ENCODE data around the gene SLC6A18.

The SLC6A18 gene

DNA sequence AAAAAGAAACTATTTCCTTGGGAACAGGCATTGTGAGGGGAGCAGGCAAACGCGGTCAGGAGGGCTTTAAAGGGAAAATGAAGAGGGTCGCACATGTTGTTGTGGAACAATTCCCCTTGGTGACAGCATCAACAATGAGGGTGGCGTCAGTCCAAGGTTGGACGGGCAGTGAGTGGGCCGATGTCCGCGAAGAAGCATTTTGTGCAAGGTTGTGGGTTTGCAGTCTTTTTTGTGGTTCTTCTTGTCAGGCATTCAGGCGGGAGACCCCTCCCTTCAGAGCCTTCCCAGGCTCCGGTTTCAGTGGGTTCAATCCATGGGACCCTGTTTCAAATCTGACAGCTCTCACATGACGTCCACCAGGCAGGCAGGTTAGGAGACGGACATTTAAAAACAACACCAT, 34.9 kb upstream of the SLC6A18 start:
- CTCF ChIA-PET: interaction anchor here (0.9 kb wide), 1 partner anchor 16 kb away, joined by 3 read pairs; no protein-coding TSS in a partner anchor
- POLR2A ChIA-PET: no interaction called here
- no peak for DNase-seq (ENCODE audit: extremely low spot score)
- no peak for TF ChIP-seq CTBP1 (IDR thresholded peaks at IDR 0.05; ENCODE audit: borderline replicate concordance)
- no peak for TF ChIP-seq ELF4 (IDR thresholded peaks at IDR 0.05)

DNA sequence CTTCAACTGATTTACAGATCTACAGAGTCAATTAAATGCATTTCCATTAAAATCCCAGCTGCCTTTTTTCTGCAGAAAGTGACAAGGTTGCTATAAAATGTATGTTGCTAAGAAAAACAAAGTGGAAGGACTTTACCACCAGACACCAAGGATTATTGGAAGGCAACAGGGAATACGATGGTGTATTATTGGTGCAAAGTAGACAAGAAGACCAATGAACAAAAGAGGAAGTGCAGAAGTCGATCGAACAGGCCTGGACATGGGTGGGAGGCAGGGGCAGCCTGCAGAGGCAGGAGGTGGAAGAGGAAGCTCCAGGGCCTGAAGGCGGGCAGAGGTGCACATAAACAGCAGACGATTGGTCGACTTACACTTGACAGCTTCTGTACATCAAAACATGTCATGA, 34.3 kb upstream of the SLC6A18 start:
- ChIA-PET POLR2A (no interaction called here), CTCF (interaction anchor here (0.9 kb wide), 1 partner anchor 17 kb away, joined by 3 read pairs; no protein-coding TSS in a partner anchor)
- TF ChIP-seq ARNT (IDR thresholded peaks at IDR 0.05) (no peak), FOXM1 (IDR thresholded peaks at IDR 0.05; ENCODE audit: borderline replicate concordance) (no peak), SUZ12 (IDR thresholded peaks at IDR 0.05) (no peak), ELF4 (IDR thresholded peaks at IDR 0.05) (no peak)
- DNase-seq (ENCODE audit: extremely low spot score): no peak

DNA sequence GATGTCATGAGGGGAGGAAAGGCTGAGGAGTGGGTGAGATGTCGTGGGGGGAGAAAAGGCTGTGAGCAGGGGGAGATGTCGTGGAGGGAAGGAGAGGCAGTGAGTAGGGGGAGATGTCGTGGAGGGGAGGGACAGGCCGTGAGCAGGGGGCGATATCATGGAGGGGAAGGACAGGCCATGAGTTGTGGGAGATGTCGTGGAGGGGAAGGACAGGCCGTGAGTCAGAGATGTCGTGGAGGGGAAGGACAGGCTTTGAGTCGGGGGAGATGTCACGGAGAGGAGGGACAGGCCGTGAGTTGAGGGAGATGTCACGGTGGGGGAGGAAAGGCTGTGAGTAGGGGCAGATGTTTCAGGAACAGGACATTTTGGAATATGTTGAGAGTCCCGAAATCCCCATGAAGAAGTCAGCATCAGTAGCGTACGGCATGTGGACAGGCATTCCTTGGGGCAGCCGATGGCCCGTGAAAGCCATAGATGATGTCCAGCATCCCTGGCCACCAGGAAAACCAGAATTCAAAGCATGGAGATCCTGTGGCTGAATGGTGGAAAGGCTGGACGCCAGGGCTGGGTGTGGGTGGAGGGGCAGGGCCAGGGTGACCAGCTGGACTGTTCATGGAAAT, 32.1 kb upstream of the SLC6A18 start:
- ChIA-PET POLR2A (no interaction called here), CTCF (interaction anchor here (1.0 kb wide), 1 partner anchor 19 kb away, joined by 3 read pairs; no protein-coding TSS in a partner anchor)
- TF ChIP-seq, protein P1, sequence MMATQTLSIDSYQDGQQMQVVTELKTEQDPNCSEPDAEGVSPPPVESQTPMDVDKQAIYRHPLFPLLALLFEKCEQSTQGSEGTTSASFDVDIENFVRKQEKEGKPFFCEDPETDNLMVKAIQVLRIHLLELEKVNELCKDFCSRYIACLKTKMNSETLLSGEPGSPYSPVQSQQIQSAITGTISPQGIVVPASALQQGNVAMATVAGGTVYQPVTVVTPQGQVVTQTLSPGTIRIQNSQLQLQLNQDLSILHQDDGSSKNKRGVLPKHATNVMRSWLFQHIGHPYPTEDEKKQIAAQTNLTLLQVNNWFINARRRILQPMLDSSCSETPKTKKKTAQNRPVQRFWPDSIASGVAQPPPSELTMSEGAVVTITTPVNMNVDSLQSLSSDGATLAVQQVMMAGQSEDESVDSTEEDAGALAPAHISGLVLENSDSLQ (IDR thresholded peaks at IDR 0.05): no peak
- TF ChIP-seq CTBP1 (IDR thresholded peaks at IDR 0.05; ENCODE audit: borderline replicate concordance) (no peak), FOXA1 (IDR thresholded peaks at IDR 0.05) (no peak)
- no peak for DNase-seq (ENCODE audit: extremely low spot score)

- DNase-seq (ENCODE audit: extremely low spot score): no peak
- ChIA-PET CTCF (interaction anchor here (1.0 kb wide), 1 partner anchor 19 kb away, joined by 3 read pairs; no protein-coding TSS in a partner anchor), POLR2A (no interaction called here)
- TF ChIP-seq HDGF (IDR thresholded peaks at IDR 0.05; ENCODE audit: borderline replicate concordance) (no peak), CTBP1 (IDR thresholded peaks at IDR 0.05; ENCODE audit: borderline replicate concordance) (no peak), LEF1 (IDR thresholded peaks at IDR 0.05; ENCODE audit: borderline replicate concordance) (no peak), FOXK2 (IDR thresholded peaks at IDR 0.05) (no peak), NFRKB (IDR thresholded peaks at IDR 0.05) (no peak), SUZ12 (IDR thresholded peaks at IDR 0.05) (no peak), L3MBTL2 (conservative IDR thresholded peaks at IDR 0.05) (no peak), TARDBP (IDR thresholded peaks at IDR 0.05) (no peak), ZNF384 (IDR thresholded peaks at IDR 0.05) (no peak), SP1 (IDR thresholded peaks at IDR 0.05) (no peak), ELF4 (IDR thresholded peaks at IDR 0.05) (no peak), BHLHE40 (IDR thresholded peaks at IDR 0.05; ENCODE audit: borderline replicate concordance) (no peak), FOXA1 (IDR thresholded peaks at IDR 0.05) (no peak), FOXM1 (IDR thresholded peaks at IDR 0.05; ENCODE audit: borderline replicate concordance) (no peak), ARNT (IDR thresholded peaks at IDR 0.05) (no peak)
Observed at GRCh38 chr5:1193591-1193985, 31.6 kb upstream of the SLC6A18 start.

DNA sequence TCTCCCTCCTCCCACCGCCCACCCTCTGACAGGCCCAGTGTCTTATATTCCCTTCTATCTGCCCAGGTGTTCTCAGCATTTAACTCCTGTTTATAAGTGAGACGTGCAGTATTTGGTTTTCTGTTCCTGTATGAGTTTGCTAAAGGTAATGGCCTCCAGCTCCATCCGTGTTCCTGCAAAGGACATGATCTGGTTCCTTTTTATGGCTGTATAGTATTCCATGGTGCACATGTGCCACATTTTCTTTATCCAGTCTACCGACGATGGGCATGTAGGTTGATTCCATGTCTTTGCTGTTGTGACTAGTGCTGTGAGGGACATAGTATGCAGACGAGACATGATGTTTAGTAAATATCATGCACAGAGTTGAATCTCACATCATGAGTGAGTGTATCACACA, 30.8 kb upstream of the SLC6A18 start:
- ChIA-PET CTCF (no interaction called here), POLR2A (no interaction called here)
- TF ChIP-seq LEF1 (IDR thresholded peaks at IDR 0.05; ENCODE audit: borderline replicate concordance): no peak
- no peak for TF ChIP-seq HDGF (IDR thresholded peaks at IDR 0.05; ENCODE audit: borderline replicate concordance)
- no peak for TF ChIP-seq ARNT (IDR thresholded peaks at IDR 0.05)
- TF ChIP-seq L3MBTL2 (conservative IDR thresholded peaks at IDR 0.05): no peak
- no peak for TF ChIP-seq FOXA1 (IDR thresholded peaks at IDR 0.05)
- TF ChIP-seq SP1 (IDR thresholded peaks at IDR 0.05): no peak
- no peak for TF ChIP-seq FOXK2 (IDR thresholded peaks at IDR 0.05)
- no peak for TF ChIP-seq CTBP1 (IDR thresholded peaks at IDR 0.05; ENCODE audit: borderline replicate concordance)
- TF ChIP-seq NFRKB (IDR thresholded peaks at IDR 0.05): no peak
- TF ChIP-seq ELF4 (IDR thresholded peaks at IDR 0.05): no peak
- TF ChIP-seq BHLHE40 (IDR thresholded peaks at IDR 0.05; ENCODE audit: borderline replicate concordance): no peak
- no peak for DNase-seq (ENCODE audit: extremely low spot score)

- ChIA-PET CTCF (no interaction called here), POLR2A (no interaction called here)
- no peak for TF ChIP-seq CTBP1 (IDR thresholded peaks at IDR 0.05; ENCODE audit: borderline replicate concordance)
- DNase-seq (ENCODE audit: extremely low spot score): no peak
Observed at GRCh38 chr5:1195439-1195838, 29.7 kb upstream of the SLC6A18 start.

DNA sequence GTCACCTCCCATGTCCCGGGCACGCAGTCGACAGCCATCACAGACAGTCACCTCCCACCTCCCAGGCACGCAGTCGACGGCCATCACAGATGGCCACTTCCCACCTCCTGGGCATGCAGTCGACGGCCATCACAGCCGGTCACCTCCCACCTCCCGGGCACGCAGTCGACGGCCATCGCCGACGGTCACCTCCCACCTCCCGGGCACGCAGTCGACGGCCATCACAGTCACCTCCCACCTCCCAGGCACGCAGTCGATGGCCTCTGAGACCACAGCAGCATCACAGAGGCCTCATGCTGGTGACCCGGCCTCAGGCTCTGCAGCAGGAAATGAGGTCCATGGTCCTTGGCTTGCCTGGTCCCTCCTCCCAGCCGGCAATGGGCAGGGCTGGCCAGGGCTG, 29.3 kb upstream of the SLC6A18 start:
- TF ChIP-seq CTBP1 (IDR thresholded peaks at IDR 0.05; ENCODE audit: borderline replicate concordance) (no peak), FOXM1 (IDR thresholded peaks at IDR 0.05; ENCODE audit: borderline replicate concordance) (no peak), BHLHE40 (IDR thresholded peaks at IDR 0.05; ENCODE audit: borderline replicate concordance) (no peak), SP1 (IDR thresholded peaks at IDR 0.05) (no peak)
- TF ChIP-seq, protein P1 (IDR thresholded peaks at IDR 0.05): no peak
- ChIA-PET POLR2A (no interaction called here), CTCF (no interaction called here)
- no peak for DNase-seq (ENCODE audit: extremely low spot score)

DNA sequence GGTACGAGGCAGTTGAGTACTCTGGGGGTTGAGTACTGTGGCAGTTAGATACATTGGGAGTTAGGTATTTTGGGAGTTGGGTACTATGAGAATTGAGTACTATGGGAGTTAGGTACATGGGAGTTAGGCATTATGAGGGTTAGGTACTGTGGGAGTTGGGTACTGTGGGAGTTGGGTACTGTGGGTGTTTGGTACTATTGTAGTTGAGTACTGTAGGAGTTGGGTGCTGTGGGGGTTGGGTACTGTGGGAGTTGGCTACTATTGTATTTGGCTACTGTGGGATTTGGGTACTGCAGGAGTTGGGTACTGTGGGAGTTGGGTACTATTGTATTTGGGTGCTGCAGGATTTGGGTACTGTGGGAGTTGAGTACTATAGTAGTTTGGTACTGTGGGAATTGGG, 28.6 kb upstream of the SLC6A18 start:
- ChIA-PET CTCF (no interaction called here), POLR2A (no interaction called here)
- no peak for DNase-seq (ENCODE audit: extremely low spot score)
- TF ChIP-seq LEF1 (IDR thresholded peaks at IDR 0.05; ENCODE audit: borderline replicate concordance): no peak
- TF ChIP-seq ELF4 (IDR thresholded peaks at IDR 0.05): no peak
- TF ChIP-seq, protein P1 (IDR thresholded peaks at IDR 0.05): no peak
- no peak for TF ChIP-seq SUZ12 (IDR thresholded peaks at IDR 0.05)
- TF ChIP-seq BHLHE40 (IDR thresholded peaks at IDR 0.05; ENCODE audit: borderline replicate concordance): no peak
- TF ChIP-seq FOXA1 (IDR thresholded peaks at IDR 0.05): no peak
- TF ChIP-seq FOXK2 (IDR thresholded peaks at IDR 0.05): no peak
- no peak for TF ChIP-seq TARDBP (IDR thresholded peaks at IDR 0.05)
- TF ChIP-seq FOXM1 (IDR thresholded peaks at IDR 0.05; ENCODE audit: borderline replicate concordance): no peak
- no peak for TF ChIP-seq CTBP1 (IDR thresholded peaks at IDR 0.05; ENCODE audit: borderline replicate concordance)
- TF ChIP-seq ARNT (IDR thresholded peaks at IDR 0.05): no peak
- no peak for TF ChIP-seq HDGF (IDR thresholded peaks at IDR 0.05; ENCODE audit: borderline replicate concordance)
- no peak for TF ChIP-seq L3MBTL2 (conservative IDR thresholded peaks at IDR 0.05)
- TF ChIP-seq SP1 (IDR thresholded peaks at IDR 0.05): no peak
- TF ChIP-seq ZNF384 (IDR thresholded peaks at IDR 0.05): no peak
- no peak for TF ChIP-seq NFRKB (IDR thresholded peaks at IDR 0.05)
